HG02884 (cell line): ENCODE data around the gene FBXL12.
"Not testable (repeated sequence)": the region's sequence is repeated elsewhere in the genome, so short reads cannot be mapped to it uniquely, and the experiment has no call there.

Experiments used
- ATAC-seq: cut with Tn5 transposase; IDR thresholded peaks from one replicate; pipeline ENCODE4 v1.9.1; 2021; ENCODE audit warnings: mild to moderate bottlenecking, moderate library complexity; ENCODE audit not compliant: unreplicated experiment

The FBXL12 gene

GRCh38 chr19:9818734-9819595 lies at the start of gene FBXL12:
Gene FBXL12, minus strand, starts transcription at chr19:9819079. Its CDS starts 266 bp downstream, at chr19:9818813.
- ATAC-seq: peak; percentile 79

DNA sequence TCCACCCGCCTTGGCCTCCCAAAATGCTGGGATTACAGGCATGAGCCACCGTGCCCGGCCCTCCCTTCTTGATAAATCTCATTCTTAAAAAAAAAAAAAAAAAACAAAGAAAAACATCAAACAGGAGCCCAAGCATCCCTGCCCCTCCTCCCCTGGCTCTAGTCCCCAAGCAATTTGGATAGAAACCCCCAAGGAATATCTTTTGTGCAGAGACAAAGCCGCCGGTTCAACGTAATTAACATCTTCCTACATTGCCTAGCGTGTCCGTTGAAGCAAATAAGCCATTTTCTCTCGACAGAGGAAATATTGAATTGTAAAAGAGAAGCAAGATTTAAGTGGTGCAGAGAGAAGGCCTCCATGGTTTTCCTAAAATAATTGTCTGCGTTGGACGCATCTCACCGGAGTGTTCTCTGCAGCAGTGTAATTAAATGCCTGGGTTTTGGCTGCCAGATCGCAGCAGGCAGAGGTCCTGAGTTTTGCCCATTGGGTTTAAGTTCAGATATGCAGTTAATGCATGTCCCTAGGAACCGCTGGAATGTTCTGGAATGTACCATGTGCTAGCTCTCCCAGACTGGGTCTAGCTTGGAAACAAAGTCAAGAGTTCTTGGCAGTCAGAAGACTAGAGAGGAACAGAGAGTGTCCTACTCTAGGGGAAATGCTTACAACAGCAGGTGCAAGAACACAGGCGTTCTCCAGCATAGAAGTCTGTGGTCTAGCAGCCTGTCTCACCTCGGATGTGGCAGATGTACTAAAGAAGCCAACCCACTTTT lies 47.0 kb upstream of the FBXL12 start:
- no peak for ATAC-seq

GRCh38 chr19:9863759-9864158 lies 44.9 kb upstream of the FBXL12 start:
- no peak for ATAC-seq

DNA sequence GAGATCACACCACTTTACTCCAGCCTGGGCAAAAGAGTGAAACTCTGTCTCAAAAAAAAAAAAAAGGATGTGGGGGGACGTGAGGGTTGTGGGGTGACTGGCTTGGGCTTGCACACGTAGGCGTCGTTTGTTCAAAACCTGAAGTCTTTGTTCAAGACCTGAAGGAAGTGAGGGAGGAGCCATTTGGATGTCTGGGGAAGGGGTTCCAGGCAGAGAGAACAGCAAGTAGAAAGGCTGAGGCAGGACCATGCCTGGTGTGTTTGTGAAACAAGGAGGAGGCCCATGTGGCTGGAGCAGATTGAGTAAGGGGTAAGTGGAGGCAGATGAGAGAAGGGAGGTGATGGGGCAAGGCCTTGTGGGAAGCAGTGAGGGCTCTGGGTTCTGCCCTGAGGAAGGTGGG lies 44.1 kb upstream of the FBXL12 start:
- no peak for ATAC-seq

DNA sequence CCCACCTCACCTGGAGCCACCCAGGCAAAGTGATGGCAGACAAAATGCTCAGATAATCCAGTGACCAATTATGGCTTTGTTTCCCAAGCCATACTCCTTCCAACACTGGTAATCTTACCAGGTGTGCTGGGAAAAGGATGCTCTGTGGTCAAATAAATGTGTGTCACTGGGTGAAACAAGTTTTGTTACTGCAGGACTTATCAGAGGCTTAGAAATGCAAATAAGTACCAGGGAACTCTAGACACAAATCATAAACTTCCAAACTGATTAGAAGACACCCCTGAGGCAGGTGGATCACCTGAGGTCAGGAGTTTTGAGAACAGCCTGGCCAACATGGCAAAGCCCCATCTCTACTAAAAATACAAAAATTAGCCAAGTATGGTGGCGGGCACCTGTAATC lies 42.6 kb upstream of the FBXL12 start:
- no peak for ATAC-seq

DNA sequence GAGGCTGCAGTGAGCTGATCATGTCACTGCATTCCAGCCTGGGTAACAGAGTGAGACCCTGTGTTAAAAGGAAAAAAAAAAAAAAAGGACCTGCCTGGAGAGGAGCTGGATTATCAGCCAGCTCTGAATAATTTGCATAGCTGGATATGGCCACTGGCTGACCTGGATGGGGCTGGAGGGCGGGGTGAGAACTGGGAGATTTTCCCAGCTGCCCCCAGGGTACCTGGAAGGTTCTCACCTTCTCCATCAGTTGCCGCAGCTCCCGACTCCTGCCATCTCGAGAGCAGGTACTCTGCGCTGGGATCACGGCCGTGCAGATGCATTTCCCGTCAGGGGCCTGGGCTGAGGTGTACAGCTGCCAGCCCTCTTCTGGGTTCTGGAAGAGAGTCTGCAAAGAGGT lies 41.5 kb upstream of the FBXL12 start:
- no peak for ATAC-seq

DNA sequence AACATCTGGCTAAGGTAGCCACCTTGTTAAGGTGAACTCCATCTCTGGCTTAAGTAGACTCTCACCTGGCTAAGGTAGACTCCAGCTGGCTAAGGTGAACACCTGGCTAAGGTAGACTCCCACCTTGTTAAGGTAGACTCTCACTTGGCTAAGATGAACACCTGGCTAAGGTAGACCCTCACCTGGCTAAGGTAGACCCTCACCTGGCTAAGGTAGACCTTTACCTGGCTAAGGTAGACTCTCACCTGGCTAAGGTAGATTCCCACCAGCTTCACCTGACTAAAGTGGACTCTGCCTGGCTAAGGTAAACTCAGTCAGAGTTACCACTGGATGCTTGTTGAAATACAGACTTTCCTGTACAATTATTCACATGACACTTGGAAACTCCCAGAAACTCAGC lies 39.9 kb upstream of the FBXL12 start:
- no peak for ATAC-seq

GRCh38 chr19:9857920-9858746 lies 39.3 kb upstream of the FBXL12 start:
- no peak for ATAC-seq

DNA sequence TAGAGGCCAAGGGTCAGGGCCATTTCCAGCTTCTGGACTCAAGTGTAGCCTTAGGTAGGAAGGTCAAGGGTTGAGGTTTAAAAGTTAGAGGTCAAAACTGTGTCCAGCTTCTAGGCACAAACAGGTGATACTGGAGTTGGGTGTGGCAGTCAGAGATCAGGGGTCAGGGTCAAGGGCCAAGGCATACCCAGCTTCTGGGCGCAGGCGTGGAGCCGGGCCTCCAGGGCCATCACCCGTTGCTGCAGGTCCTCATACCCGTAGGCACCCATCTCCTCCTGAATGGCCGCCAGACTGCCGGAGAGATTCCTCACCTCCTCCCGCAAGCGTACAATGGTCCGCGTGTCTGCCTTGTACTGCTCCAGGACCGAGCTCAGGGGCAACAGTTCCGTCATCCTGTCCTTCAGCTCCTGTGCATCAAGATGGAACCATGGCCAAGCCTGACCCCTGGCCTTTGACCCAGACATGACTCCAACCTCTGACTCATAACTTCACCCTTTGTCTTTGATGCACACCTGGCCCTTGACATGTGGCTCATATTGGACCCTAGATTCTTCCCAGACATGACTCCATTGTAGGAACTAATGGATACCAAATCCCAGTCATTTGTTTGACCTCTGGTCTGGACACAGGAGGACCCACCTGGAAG lies 38.3 kb upstream of the FBXL12 start:
- no peak for ATAC-seq

- ATAC-seq: no peak
These were observed 37.7 kb upstream of the FBXL12 start for GRCh38 chr19:9856609-9857008.

DNA sequence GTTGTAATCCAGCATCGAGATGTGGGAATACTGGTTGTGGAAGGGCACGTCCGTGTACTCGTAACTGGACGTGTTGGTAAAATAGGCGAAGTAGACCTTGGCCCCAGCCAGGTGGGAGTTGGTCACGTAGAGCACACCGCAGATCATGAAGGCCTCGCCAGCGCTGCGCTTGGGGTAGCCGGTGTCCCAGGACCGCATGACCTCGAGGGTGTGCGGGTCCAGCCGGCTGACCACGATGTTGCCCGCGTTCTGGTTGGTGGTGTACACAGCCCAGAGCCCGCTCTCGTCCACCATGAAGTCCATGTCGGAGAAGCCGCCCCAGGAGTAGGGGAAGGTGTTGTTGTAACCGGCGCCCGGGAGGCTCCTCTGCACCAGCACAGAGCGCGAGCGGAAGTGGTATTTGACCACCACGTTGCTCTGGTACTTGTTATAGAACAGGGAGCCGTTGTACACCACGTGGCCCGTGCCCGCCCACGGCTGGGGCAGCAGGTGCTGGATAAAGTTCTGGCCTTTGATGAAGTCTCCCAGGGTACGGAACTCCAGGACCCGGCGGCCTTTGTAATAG lies 35.5 kb upstream of the FBXL12 start:
- no peak for ATAC-seq

DNA sequence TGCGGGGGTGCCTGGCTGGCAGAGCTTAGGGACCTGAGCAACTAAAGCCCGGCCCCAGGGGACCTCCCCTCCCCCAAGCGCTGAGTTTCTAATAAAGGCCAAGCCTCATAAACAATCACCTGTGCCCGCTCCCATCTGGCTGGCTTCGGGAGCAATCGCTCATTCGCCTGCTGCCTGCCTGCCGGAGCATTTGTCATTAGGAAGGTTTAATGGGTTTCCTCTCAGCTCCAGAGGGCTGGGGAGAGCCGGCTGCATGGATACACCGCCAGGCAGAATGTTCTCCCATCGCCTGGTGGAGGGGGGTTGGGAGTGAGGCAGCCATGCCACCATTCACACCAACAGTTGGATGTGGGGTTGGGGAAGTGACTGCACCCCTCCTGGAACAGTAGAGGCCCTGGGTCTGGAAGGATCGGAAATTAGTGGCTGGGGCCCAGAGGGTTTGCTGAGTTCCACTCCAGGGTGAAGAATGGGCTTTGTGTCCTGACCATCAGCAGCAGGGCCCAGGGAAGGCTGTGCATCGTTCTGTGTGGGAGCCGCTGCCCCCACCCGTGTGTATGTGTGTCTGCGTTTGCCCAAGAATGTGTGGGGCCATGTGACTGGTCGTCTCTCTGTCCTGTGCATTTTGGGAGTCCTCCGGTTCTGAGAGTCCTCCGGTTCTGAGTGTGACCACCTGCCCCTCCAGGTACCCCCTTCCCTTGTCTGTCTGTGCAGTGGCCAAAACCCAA lies 31.5 kb upstream of the FBXL12 start:
- no peak for ATAC-seq

DNA sequence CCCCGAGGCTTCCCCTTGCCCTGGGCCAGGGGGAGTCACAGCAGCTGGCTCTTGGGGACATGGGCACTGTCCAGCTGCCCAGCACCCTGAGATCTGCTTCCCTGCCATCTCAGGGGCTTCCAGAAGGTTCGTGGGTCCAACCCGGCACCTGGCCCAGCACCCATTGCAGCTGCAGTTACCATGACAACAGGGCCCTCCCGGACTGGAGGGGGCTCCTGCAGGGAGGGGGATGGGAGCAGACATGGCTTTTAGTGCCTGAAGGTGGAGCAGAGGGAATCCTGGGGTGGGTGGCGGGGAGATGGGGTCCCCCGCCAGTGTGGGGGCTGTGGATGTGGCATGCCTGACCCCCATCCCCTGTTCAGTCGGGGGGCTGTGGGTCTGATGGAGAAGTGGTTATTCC lies 30.9 kb upstream of the FBXL12 start:
- ATAC-seq: no peak

DNA sequence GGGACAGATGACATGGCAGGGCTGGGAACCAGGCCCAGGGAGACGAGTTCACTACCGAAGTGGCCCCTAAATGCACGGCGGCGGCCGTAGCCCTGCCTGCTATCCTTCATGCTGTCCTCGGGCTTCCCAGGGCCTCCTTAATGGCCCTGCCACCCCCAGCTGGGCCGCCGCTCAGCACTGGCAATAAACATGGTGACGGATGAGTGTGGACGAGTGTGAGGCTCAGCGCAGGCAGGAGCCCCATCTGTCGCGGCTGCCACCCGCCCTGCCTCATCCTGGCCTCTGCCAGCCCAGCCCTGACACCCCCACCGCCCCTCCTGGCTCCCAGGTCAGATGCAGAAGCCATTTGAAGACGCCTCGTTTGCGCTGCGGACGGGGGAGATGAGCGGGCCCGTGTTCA lies 29.9 kb upstream of the FBXL12 start:
- ATAC-seq: no peak

DNA sequence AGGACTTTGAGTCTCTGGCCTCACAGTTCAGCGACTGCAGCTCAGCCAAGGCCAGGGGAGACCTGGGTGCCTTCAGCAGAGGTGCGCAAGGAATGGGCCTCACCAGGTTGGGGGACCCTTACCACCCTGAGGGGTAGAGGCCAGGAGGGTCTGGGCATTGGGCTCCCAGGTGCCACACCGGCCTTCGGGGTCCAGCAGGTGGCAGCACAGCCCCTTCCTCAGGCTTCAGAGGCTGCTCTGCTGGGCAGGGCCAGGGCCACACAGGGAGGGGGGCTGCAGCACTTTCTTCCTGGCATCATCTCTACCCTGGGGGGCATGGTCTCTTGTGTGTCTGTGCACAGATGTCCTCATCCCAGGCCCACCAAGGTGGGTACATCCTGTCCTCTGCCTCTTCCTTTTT lies 29.2 kb upstream of the FBXL12 start:
- no peak for ATAC-seq

DNA sequence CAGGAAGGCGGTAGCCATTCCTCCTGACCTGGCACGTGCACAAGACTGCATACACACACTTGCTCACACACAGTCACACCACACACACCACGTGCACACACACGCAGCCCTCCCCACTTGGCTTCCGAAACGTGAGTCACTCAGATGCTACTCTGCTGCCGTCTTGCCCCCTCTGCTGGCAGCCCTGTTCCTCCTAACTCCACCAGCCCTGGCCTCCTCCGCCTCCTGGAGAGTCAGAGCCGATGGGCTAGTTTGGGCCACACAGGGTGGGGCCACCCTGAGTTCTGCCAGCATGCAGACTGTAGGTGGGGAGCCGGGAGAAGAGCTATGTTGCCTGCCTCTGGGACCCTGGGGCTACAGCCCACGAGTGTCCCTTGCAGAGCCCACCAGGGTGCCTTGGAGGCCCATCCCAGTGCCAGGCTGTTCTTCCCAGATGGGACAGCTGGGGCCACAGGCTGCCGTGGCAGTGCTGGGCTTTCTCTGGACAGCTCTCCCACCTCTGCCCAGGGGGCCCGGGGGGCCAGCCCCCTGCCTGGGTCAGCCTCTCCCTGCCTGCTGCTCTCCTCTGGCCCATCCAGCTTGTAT lies 28.3 kb upstream of the FBXL12 start:
- no peak for ATAC-seq

DNA sequence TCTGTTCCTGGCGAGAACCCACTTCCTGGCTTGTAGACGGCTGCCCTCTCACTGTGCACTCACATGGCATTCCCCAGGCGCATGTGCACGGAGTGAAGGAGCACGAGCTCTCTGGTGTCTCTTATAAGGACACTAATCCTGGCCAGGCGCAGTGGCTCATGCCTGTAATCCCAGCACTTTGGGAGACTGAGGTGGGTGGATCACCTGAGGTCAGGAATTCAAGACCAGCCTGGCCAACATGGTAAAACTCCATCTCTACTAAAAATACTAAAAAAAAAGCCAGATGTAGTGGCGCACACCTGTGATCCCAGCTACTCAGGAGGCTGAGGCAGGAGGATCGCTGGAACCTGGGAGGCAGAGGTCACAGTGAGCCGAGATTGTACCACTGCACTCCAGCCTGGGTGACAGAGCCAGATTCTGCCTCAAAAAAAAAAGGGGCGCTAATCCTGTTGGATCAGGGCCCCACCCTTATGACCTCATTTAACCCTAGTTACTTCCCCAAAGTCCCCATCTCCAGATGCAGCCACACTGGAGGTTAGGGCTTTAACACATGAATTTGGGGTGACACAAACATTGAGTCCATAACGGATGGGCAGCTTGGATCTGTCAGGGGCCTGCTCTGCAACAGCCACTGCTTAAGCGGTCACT lies 24.9 kb upstream of the FBXL12 start:
- ATAC-seq: not testable (repeated sequence)

- no peak for ATAC-seq
These were observed 24.2 kb upstream of the FBXL12 start for GRCh38 chr19:9842834-9843625.
